Lower leg skin (tissue), 4 donors: ENCODE measurements around the gene AVPR2. TPM values are rescaled to one million over a fixed set of nuclear protein-coding genes. Genes with fewer than 3 reads are reported as not detected.

Experiments
- DNase-seq, 2 donors: peaks; one replicate each; pipeline ENCODE4 v3.0.0-alpha.2; 2019; ENCODE audit warnings: low spot score in 2 of 2
- H3K4me3 ChIP-seq: fragments of 200-600 bp; sonication (generic); 2 replicates; pipeline ENCODE4 v1.5.1; 2017; ENCODE audit warnings: mild to moderate bottlenecking, low read depth; ENCODE audit not compliant: poor library complexity, severe bottlenecking
- POLR2A ChIP-seq, 2 donors: fragments of 450-650 bp; IDR thresholded peaks; one replicate each; pipeline ENCODE4 v1.6.1; 2016 to 2017; ENCODE audit warnings: antibody characterized with exemption in 2 of 2, mild to moderate bottlenecking in 1 of 2, moderate library complexity in 1 of 2
- WGBS, 2 donors: methylation state at CpG; one replicate each; pipeline ENCODE4 v1.1.5; 2018; 5-methylcytosine and 5-hydroxymethylcytosine counted together
- intact Hi-C: fragments of 100-400 bp; cut with DNase I; formaldehyde crosslinking; loops from one replicate; pipeline ENCODE4 v1.15.0; 2023; ENCODE audit warnings: low total_unique reads
- total RNA-seq, 4 donors: library from RNA; depleted of rRNA; stranded (reverse); fragments of >200 nt; gene quantifications; one replicate each; pipeline ENCODE4 v1.1.0, GENCODE V29; 2016
- TF ChIP-seq, protein P1 (sequence below), 3 donors: fragments of 450-650 bp; IDR thresholded peaks; one replicate each; pipeline ENCODE4 v1.5.1; 2016; ENCODE audit warnings: antibody characterized with exemption in 3 of 3, mild to moderate bottlenecking in 3 of 3, moderate library complexity in 2 of 3

Gene AVPR2
- total RNA-seq, 4 donors from 2014 or later, result 0.53 to 2.6 (median 0.98) TPM

DNA sequence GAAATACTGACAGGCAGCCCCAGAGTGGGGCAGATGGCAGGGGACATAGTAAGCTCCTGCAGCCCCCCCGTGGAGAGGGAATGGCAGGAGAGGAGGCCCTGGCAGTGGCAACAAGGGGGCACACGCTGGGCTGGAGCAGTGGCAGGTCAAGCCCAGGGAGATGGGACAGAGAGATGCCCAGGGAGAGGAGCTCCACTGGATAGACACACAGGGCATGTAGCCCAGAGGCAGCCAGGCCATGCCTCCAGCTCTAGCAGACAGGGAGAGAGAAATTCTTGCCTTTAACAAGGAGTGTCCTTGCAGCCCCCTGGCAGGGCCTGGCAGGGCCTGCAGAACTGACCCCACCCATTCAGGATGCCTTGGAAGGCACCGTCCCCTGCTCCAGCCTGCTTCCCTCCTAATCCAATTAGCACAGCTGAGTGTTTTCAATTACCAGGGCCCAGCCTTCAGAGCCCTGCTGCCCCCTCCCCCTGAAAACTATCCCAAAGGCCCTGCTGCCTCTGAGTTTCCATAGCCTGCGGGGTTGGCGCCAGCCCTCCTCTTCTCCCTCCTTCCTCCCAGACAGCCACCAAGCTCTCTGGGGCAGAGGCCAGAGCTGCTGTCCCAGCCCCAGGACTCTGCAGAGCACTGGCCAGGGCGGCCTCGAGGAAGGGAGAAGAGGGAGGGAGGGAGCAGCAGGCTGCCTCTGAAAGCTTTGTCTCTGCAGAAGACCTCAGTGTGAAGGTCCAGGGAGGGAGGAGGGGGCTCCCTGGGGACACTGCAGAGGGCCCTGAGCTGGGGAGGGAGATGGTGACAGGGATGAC, 31.0 kb upstream of the AVPR2 start:
- no peak for DNase-seq
- TF ChIP-seq, protein P1, sequence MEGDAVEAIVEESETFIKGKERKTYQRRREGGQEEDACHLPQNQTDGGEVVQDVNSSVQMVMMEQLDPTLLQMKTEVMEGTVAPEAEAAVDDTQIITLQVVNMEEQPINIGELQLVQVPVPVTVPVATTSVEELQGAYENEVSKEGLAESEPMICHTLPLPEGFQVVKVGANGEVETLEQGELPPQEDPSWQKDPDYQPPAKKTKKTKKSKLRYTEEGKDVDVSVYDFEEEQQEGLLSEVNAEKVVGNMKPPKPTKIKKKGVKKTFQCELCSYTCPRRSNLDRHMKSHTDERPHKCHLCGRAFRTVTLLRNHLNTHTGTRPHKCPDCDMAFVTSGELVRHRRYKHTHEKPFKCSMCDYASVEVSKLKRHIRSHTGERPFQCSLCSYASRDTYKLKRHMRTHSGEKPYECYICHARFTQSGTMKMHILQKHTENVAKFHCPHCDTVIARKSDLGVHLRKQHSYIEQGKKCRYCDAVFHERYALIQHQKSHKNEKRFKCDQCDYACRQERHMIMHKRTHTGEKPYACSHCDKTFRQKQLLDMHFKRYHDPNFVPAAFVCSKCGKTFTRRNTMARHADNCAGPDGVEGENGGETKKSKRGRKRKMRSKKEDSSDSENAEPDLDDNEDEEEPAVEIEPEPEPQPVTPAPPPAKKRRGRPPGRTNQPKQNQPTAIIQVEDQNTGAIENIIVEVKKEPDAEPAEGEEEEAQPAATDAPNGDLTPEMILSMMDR (IDR thresholded peaks at IDR 0.05), result no peak
- no peak for TF ChIP-seq POLR2A (IDR thresholded peaks at IDR 0.05)
- intact Hi-C loops, result no loop called here
- no peak overlapping the region for H3K4me3 ChIP-seq
- WGBS, 2 donors, result 37 to 57% methylated on average over 4 to 7 of the region's 7 CpGs

DNA sequence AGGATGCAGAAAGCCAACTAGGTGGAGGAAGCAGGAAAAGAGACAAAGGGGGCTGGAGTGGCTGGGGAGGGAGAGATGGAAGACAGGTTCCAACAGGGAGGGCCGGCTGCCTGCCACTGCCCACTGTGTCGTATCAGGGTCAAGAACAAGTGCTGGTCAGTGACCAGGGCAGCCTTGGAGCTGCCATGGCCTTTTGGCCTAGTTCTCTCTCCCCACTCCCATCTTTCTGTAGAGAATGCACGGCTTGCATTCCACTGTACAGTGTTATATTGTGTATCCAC, 30.4 kb upstream of the AVPR2 start:
- 48 to 51% methylated on average over 3 of the region's 3 CpGs for WGBS, 2 donors
- no peak for DNase-seq
- intact Hi-C loops, result no loop called here
- no peak for TF ChIP-seq POLR2A (IDR thresholded peaks at IDR 0.05)
- TF ChIP-seq, protein P1 (IDR thresholded peaks at IDR 0.05), result no peak
- H3K4me3 ChIP-seq, result no peak overlapping the region

DNA sequence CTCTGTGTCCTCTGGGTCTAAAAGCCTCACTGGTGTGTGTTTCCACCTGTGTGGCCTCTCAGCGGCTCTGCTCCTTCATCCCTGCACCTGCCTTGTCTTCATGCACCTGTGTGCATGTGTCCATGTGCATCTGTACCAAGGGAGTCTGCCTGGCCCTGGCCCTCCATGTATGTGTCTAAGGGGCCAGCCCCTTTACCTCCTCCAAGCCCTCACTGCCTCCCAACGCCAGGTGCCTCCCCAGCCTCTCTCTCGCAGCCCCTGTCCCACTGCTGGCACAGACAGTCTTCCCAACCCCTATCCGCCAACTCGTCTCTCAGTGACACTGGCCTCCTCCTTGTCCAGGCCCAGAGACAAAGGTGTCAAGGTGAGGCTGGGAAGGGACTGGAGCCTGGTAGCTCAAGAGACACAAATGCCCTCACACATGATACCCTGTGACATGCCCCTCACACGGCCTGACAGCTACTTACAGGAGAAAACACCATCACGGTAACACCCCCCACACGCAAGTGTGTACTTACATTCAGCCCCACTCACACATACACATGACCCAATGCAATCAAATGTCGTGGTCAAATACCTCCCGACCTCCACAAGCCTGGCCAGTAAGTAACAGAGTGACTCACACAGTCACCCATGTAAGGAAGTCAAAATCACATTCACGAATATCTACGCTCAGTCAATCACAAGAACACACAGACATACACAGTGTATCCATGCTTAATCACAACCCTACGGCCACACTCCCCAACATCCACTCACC, 29.9 kb upstream of the AVPR2 start:
- 81 to 82% methylated on average over 13 of the region's 13 CpGs for WGBS, 2 donors
- no peak overlapping the region for H3K4me3 ChIP-seq
- TF ChIP-seq, protein P1 (IDR thresholded peaks at IDR 0.05), result no peak
- no peak for TF ChIP-seq POLR2A (IDR thresholded peaks at IDR 0.05)
- intact Hi-C loops, result no loop called here
- no peak for DNase-seq

DNA sequence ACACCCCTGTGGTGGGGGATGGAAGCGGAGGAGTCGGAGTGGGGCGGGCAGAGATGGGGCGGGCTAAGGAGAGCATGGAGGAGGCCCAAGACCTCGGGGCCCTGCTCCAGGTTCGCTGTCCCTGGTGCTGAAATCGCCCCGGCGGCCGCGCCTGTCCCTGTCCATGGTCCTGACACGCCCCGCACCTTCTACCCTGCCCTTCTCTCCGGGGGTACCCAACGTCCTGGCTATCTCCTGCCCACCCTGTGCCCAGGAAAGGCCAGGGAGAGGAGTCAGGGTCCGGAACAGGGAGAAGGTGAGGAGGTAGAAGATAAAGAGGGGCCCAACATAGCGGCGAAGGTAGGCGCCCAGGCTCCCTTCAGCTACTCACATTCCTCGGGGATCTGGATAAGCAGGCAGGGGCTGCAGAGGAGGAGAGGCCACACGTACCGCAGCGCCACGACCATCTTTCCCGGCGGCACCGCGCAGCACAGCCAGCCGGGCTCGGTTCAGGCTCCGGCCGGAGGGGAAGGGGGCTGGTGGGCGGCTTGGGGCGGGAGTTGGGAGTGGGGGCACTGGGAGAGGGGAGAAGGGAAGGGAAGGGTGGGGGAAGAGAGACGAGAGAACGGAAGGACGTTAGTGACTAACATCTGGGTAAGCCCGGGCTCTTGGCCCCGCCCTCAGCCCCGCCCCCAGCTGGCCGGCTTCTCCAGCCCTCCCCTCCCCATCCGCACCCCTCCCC, 28.9 kb upstream of the AVPR2 start:
- TF ChIP-seq, protein P1 (IDR thresholded peaks at IDR 0.05), result no peak
- TF ChIP-seq POLR2A (IDR thresholded peaks at IDR 0.05), result no peak
- no peak overlapping the region for H3K4me3 ChIP-seq
- DNase-seq, result peak in 1 of 2 donors; percentile 90
- 6 to 21% methylated on average over 10 to 42 of the region's 42 CpGs for WGBS, 2 donors
- intact Hi-C loops, result no loop called here

DNA sequence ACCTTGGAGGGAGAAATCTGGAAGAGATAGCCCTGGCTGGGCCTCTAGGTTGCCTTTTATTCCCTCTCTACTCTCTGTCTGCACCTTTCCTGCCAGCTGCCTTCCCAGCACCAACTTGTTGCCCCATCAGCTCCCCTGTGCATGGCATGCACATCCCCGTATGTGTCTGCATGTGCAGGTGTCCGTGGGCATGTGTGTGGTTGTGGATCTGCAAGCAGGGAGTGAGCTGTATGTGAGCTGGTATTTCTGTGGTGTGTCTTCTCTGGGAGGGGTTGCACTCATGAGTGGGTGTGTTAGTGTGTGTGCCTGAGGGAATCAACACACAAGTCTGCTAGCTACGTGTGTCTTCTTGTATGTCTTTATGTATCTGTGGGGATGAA, 28.4 kb upstream of the AVPR2 start:
- 58 to 73% methylated on average over 3 of the region's 3 CpGs for WGBS, 2 donors
- intact Hi-C loops, result no loop called here
- H3K4me3 ChIP-seq, result no peak overlapping the region
- TF ChIP-seq, protein P1 (IDR thresholded peaks at IDR 0.05), result no peak
- TF ChIP-seq POLR2A (IDR thresholded peaks at IDR 0.05), result no peak
- no peak for DNase-seq
